NT2/D1 (cell line): ENCODE measurements around the gene GLT8D2.

Experiments used
- YY1 ChIP-seq: IDR thresholded peaks from 2 replicates; pipeline ENCODE4 v1.6.1; 2011; ENCODE audit not compliant: insufficient read length, insufficient read depth
- ZNF274 ChIP-seq: IDR thresholded peaks from 2 replicates; pipeline ENCODE4 v1.6.1; 2011; ENCODE audit warnings: mild to moderate bottlenecking, low read depth, low read length

DNA sequence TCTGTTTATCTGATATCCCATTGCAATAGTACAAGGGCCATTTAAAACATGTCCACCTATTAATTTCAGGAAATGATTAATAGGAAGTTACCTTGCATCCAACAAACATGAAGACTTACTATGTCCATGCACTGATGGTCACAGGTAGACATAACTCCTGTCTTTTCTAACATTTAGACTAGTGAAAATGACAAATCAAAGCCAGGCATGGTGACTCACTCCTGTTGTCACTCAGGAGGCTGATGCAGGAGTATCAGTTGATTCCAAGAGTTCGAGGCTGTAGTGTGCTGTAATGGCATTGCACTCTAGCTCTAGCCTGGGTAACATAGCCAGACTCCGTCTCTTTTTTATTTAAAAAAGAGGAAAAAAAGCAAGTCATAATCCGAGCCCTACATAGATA, 105.0 kb downstream of the GLT8D2 start:
- TF ChIP-seq YY1 (no peak), ZNF274 (no peak)
